GM12878 (cell line): ENCODE measurements around the gene HPGD. TPM values are rescaled to one million over a fixed set of nuclear protein-coding genes. Genes with fewer than 3 reads are reported as not detected.

Experiments used
- ATAC-seq: fragments of 200-7000 bp; cut with Tn5 transposase; 3 replicates; pipeline ENCODE4 v1.9.1; 2020; ENCODE audit warnings: mild to moderate bottlenecking, moderate library complexity
- BruUV-seq: library from RNA; stranded (reverse); fragments of 400-500 nt; replicated peaks from 2 replicates; lab custom pipeline; 2021; lab: Mats Ljungman, UMichigan
- CTCF ChIA-PET: fragments of 300-600 bp; sonication (Branson Sonifier 250); formaldehyde crosslinking; extraction: SDS; loops from one replicate; lab custom pipeline; 2021; ENCODE audit warnings: inconsistent platforms; lab: Yijun Ruan, JAX
- POLR2A ChIA-PET: fragments of 350-600 bp; formaldehyde crosslinking; extraction: SDS; loops from one replicate; lab custom pipeline; 2021; ENCODE audit warnings: inconsistent platforms; lab: Charles Lee
- RAD21 ChIA-PET: fragments of 300-600 bp; sonication (Branson Sonifier 250); formaldehyde crosslinking; loops from one replicate; lab custom pipeline; 2023; ENCODE audit warnings: antibody characterized with exemption; ENCODE audit not compliant: unreplicated experiment; lab: Charles Lee
- SMC1A ChIA-PET: fragments of 300-600 bp; sonication (Branson Sonifier 250); formaldehyde crosslinking; loops from one replicate; lab custom pipeline; 2023; ENCODE audit not compliant: unreplicated experiment, uncharacterized antibody; lab: Charles Lee
- DNase-seq: peaks from one replicate; pipeline ENCODE4 v3.0.0-alpha.2; 2011; ENCODE audit warnings: low read depth, low spot score
- FAIRE-seq: peaks from 3 replicates; lab custom pipeline; 2011; peaks lifted over from hg19 to GRCh38; lab: Jason Lieb, UNC
- H2AFZ ChIP-seq: 2 replicates; pipeline ENCODE4 v1.6.0; 2011; ENCODE audit warnings: low read depth, low read length, control low read depth; ENCODE audit not compliant: control insufficient read depth
- H3K27ac ChIP-seq: 2 replicates; pipeline ENCODE4 v1.5.1; 2011; ENCODE audit warnings: control low read depth; ENCODE audit not compliant: control insufficient read depth, insufficient read depth
- H3K27me3 ChIP-seq, 2 experiments: replicated peaks in 1 of 2; 2 replicates each; pipeline versions ENCODE4 v1.6.0 to v1.6.1; 2011; ENCODE audit warnings: low read length in 1 of 2; ENCODE audit not compliant: control insufficient read depth in 2 of 2, insufficient read depth in 2 of 2
- H3K36me3 ChIP-seq, 2 experiments: 2 replicates each; pipeline ENCODE4 v1.5.1; 2011; ENCODE audit warnings: low read length in 1 of 2; ENCODE audit not compliant: control insufficient read depth in 2 of 2, insufficient read depth in 2 of 2
- H3K4me1 ChIP-seq: 2 replicates; pipeline ENCODE4 v1.6.1; 2011; ENCODE audit warnings: mild to moderate bottlenecking, low read length, moderate library complexity, mixed read lengths; ENCODE audit not compliant: control insufficient read depth, insufficient read depth
- H3K4me2 ChIP-seq: 2 replicates; pipeline ENCODE4 v1.6.0; 2011; ENCODE audit warnings: control low read depth; ENCODE audit not compliant: control insufficient read depth, insufficient read depth
- H3K4me3 ChIP-seq: fragments of 200-600 bp; sonication (generic); 2 replicates; pipeline ENCODE4 v1.5.1; 2016
- H3K79me2 ChIP-seq: 2 replicates; pipeline ENCODE4 v1.6.0; 2011; ENCODE audit warnings: low read length; ENCODE audit not compliant: control insufficient read depth, insufficient read depth
- H3K9ac ChIP-seq: 2 replicates; pipeline ENCODE4 v1.8.0; 2011; ENCODE audit warnings: low read length, control low read depth, mixed read lengths; ENCODE audit not compliant: control insufficient read depth, insufficient read depth
- H3K9me3 ChIP-seq: replicated peaks from 3 replicates; pipeline ENCODE4 v1.5.1; 2011; ENCODE audit warnings: mild to moderate bottlenecking, low read length; ENCODE audit not compliant: control insufficient read depth, insufficient read depth
- H4K20me1 ChIP-seq: 2 replicates; pipeline ENCODE4 v1.6.0; 2011; ENCODE audit not compliant: control insufficient read depth, insufficient read depth
- ATF7 ChIP-seq: fragments of 450-650 bp; IDR thresholded peaks from 2 replicates; pipeline ENCODE4 v1.6.1; 2016; ENCODE audit warnings: low read depth, mild to moderate bottlenecking
- BCL3 ChIP-seq: IDR thresholded peaks from 2 replicates; pipeline ENCODE4 v1.6.1; 2011; ENCODE audit warnings: borderline replicate concordance, low read depth, mild to moderate bottlenecking, moderate library complexity, low read length; ENCODE audit not compliant: insufficient read depth, poor library complexity, severe bottlenecking
- BHLHE40 ChIP-seq, 2 experiments: fragments of 450-650 bp in 1 of 2; IDR thresholded peaks; 2 replicates each; pipeline ENCODE4 v1.6.1; 2011 to 2017; ENCODE audit warnings: low read depth in 2 of 2, borderline replicate concordance in 1 of 2, improper control_type of control experiment in 1 of 2, low read length in 1 of 2, mild to moderate bottlenecking in 1 of 2
- CBFB ChIP-seq: IDR thresholded peaks from 2 replicates; pipeline ENCODE4 v1.6.1; 2016; ENCODE audit warnings: antibody characterized with exemption, low read depth
- EP300 ChIP-seq, 2 experiments: fragments of 150-350 bp in 1 of 2; IDR thresholded peaks; 2 replicates each; pipeline ENCODE4 v1.6.1; 2011 to 2012; ENCODE audit warnings: low read depth in 2 of 2, low read length in 2 of 2, borderline replicate concordance in 1 of 2, improper control_type of control experiment in 1 of 2, inconsistent platforms in 1 of 2; ENCODE audit not compliant: control insufficient read depth in 1 of 2
- FOXM1 ChIP-seq: IDR thresholded peaks from 2 replicates; pipeline ENCODE4 v1.6.1; 2012; ENCODE audit warnings: low read depth, mild to moderate bottlenecking, inconsistent platforms, low read length, moderate library complexity
- GATAD2B ChIP-seq: fragments of 450-650 bp; conservative IDR thresholded peaks from 2 replicates; pipeline ENCODE4 v1.6.1; 2017; ENCODE audit warnings: low read depth, mild to moderate bottlenecking, moderate library complexity
- IKZF1 ChIP-seq: fragments of 450-650 bp; conservative IDR thresholded peaks from 2 replicates; pipeline ENCODE4 v1.6.1; 2017; ENCODE audit warnings: antibody characterized with exemption, mild to moderate bottlenecking
- JUND ChIP-seq: IDR thresholded peaks from 2 replicates; pipeline ENCODE4 v1.6.1; 2012; ENCODE audit warnings: low read depth, mild to moderate bottlenecking, low read length, improper control_type of control experiment, moderate library complexity
- MLLT1 ChIP-seq: fragments of 450-650 bp; IDR thresholded peaks from 2 replicates; pipeline ENCODE4 v1.6.1; 2016; ENCODE audit warnings: mild to moderate bottlenecking
- MYC ChIP-seq: IDR thresholded peaks from 2 replicates; pipeline ENCODE4 v1.6.1; 2011; ENCODE audit warnings: mild to moderate bottlenecking, low read length, moderate library complexity, inconsistent platforms; ENCODE audit not compliant: insufficient read depth, insufficient replicate concordance, insufficient read length, severe bottlenecking
- NFXL1 ChIP-seq: fragments of 450-650 bp; IDR thresholded peaks from 2 replicates; pipeline ENCODE4 v1.6.1; 2017; ENCODE audit warnings: antibody characterized with exemption, mild to moderate bottlenecking, borderline replicate concordance
- POLR2A ChIP-seq: IDR thresholded peaks from 2 replicates; pipeline ENCODE4 v1.6.1; 2011; ENCODE audit warnings: low read depth, mild to moderate bottlenecking, low read length
- RAD51 ChIP-seq: fragments of 450-650 bp; IDR thresholded peaks from 2 replicates; pipeline ENCODE4 v1.6.1; 2016; ENCODE audit warnings: moderate library complexity, mild to moderate bottlenecking, inconsistent platforms
- RB1 ChIP-seq: fragments of 450-650 bp; formaldehyde crosslinking; IDR thresholded peaks from 2 replicates; pipeline ENCODE4 v1.6.1; 2017; ENCODE audit warnings: mild to moderate bottlenecking, borderline replicate concordance
- SUZ12 ChIP-seq: fragments of 200-600 bp; sonication (generic); IDR thresholded peaks from one replicate; pipeline ENCODE4 v1.6.1; 2018; ENCODE audit warnings: antibody characterized with exemption, mild to moderate bottlenecking; ENCODE audit not compliant: unreplicated experiment
- YBX1 ChIP-seq: fragments of 450-650 bp; IDR thresholded peaks from 2 replicates; pipeline ENCODE4 v1.6.1; 2016; ENCODE audit warnings: antibody characterized with exemption
- ZNF207 ChIP-seq: fragments of 450-650 bp; IDR thresholded peaks from 2 replicates; pipeline ENCODE4 v1.6.1; 2014; ENCODE audit warnings: antibody characterized with exemption, mild to moderate bottlenecking, borderline replicate concordance
- WGBS: methylation state at CpG from one replicate; pipeline ENCODE4 v1.1.6; 2016; ENCODE audit warnings: low lambda C conversion rate; ENCODE audit not compliant: insufficient replicate concordance, insufficient coverage; ENCODE audit errors: missing lambda C conversion rate; 5-methylcytosine and 5-hydroxymethylcytosine counted together
- in situ Hi-C: fragments of 300-500 bp; cut with MboI; formaldehyde crosslinking; loops from 9 replicates; pipeline ENCODE4 v1.14.3; 2018; ENCODE audit warnings: mixed read lengths
- intact Hi-C: fragments of 100-400 bp; cut with micrococcal nuclease; formaldehyde crosslinking; loops from one replicate; pipeline ENCODE4 v1.14.2; 2022; ENCODE audit not compliant: unreplicated experiment
- polyA plus RNA-seq, 11 experiments: library from polyadenylated mRNA; depleted of rRNA in 4 of 11; unstranded in 6 of 11; stranded (reverse) in 5 of 11; fragments of >200 nt; fragmentation: Nextera tagmentation in 4 of 11; fragmentation: Illumina TruSeq in 1 of 11; extraction: Ambion mirVana in 4 of 11; extraction: Trizol in 1 of 11; gene quantifications; 1 replicate in 1 of 11; 2 replicates in 10 of 11; pipeline versions ENCODE4 v1.2.1 to v1.2.3, GENCODE V29; 2011 to 2016; ENCODE audit warnings: inconsistent platforms in 2 of 11, missing spikeins in 2 of 11, low read depth in 1 of 11
- total RNA-seq, 4 experiments: library from RNA; depleted of rRNA in 3 of 4; stranded (reverse); fragments of >200 nt in 3 of 4; fragmentation: Illumina TruSeq in 1 of 4; extraction: Trizol in 1 of 4; gene quantifications; 2 replicates each; pipeline versions ENCODE4 v1.2.1 to v1.2.3, GENCODE V29; 2013 to 2021

Gene HPGD
- total and polyA plus RNA-seq, 10 of the 15 experiments (the other 5 are each of a cell fraction or from before 2014, with no cell fraction given), result 0.07 to 0.41 (median 0.24) TPM; not detected in 7

GRCh38 chr4:174559894-174560293, 37.6 kb upstream of the HPGD start (continued):
- TF ChIP-seq BCL3 (no peak), POLR2A (no peak), RB1 (no peak)

- Histone ChIP-seq H3K9ac (no peak overlapping the region), H3K4me2 (no peak overlapping the region), H4K20me1 (no peaks in the 10 kb centered on the region), H3K79me2 (no peaks in the 10 kb centered on the region), H3K27me3 (no peaks in the 10 kb centered on the region), H3K9me3 (no peaks in the 10 kb centered on the region), H2AFZ (no peak overlapping the region), H3K27ac (no peak overlapping the region), H3K36me3 (no peaks in the 10 kb centered on the region), H3K4me1 (no peaks in the 10 kb centered on the region), H3K4me3 (no peak overlapping the region)
- intact Hi-C loops (no loop called here), in situ Hi-C loops (no loop called here)
- FAIRE-seq (no peak), DNase-seq (no peak), ATAC-seq (no peak)
- ChIA-PET CTCF (no interaction called here), SMC1A (no interaction called here), RAD21 (no interaction called here), POLR2A (no interaction called here)
- 19% methylated on average over 4 of the region's 4 CpGs for whole genome bisulfite sequencing
- BruUV-seq, result no TSS peak
- TF ChIP-seq FOXM1 (no peak), JUND (no peak), YBX1 (no peak), IKZF1 (no peak), MLLT1 (no peak), CBFB (no peak), EP300 (IDR thresholded peaks at IDR 0.05; ENCODE audit: borderline replicate concordance in 1 of 2, control insufficient read depth in 1 of 2, low read depth in 2 of 2, low read length in 2 of 2) (no peak), ATF7 (no peak), RAD51 (no peak), SUZ12 (no peak), NFXL1 (no peak), MYC (no peak), BHLHE40 (IDR thresholded peaks at IDR 0.05; ENCODE audit: borderline replicate concordance in 1 of 2, low read depth in 2 of 2, low read length in 1 of 2) (no peak), ZNF207 (no peak), GATAD2B (no peak)
Measured at GRCh38 chr4:174555789-174556630, 33.7 kb upstream of the HPGD start.
